Measurements from ENCODE around the gene C1orf105. TPM values are rescaled to one million over a fixed set of nuclear protein-coding genes. Genes with fewer than 3 reads are reported as not detected.

Gene C1orf105
- total RNA-seq, 1 donor from 2014 or later, result not detected

DNA sequence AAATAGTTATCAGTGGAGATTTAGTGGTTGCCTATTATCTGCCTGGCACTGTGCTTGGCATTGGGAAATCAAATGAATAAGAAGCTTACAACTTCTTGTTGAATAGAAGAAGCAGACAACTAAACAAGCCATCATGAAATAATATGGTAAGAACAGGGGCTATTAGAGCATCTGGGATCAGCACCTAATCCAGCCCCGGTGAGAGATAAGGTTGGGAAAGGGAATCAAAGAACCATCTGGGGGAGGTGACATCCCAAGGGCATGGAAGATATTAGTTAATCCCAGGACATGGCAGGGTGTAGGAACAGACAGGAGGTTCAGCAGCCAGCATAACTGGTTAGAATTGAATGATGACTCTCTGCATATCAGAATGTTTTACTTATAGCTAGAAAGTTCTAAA, 76.2 kb downstream of the C1orf105 start:
- no peak for ATAC-seq
- Histone ChIP-seq H3K27ac (no peak overlapping the region), H3K4me1 (peaks cover 9% of the 10 kb centered on the region), H3K9me3 (no peaks in the 10 kb centered on the region), H3K4me3 (no peak overlapping the region), H3K36me3 (no peaks in the 10 kb centered on the region), H3K27me3 (no peaks in the 10 kb centered on the region)
- no peak for DNase-seq
- intact Hi-C loops (cut with DNase I), result no loop called here
- TF ChIP-seq, protein P1, sequence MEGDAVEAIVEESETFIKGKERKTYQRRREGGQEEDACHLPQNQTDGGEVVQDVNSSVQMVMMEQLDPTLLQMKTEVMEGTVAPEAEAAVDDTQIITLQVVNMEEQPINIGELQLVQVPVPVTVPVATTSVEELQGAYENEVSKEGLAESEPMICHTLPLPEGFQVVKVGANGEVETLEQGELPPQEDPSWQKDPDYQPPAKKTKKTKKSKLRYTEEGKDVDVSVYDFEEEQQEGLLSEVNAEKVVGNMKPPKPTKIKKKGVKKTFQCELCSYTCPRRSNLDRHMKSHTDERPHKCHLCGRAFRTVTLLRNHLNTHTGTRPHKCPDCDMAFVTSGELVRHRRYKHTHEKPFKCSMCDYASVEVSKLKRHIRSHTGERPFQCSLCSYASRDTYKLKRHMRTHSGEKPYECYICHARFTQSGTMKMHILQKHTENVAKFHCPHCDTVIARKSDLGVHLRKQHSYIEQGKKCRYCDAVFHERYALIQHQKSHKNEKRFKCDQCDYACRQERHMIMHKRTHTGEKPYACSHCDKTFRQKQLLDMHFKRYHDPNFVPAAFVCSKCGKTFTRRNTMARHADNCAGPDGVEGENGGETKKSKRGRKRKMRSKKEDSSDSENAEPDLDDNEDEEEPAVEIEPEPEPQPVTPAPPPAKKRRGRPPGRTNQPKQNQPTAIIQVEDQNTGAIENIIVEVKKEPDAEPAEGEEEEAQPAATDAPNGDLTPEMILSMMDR (IDR thresholded peaks at IDR 0.05), result no peak

DNA sequence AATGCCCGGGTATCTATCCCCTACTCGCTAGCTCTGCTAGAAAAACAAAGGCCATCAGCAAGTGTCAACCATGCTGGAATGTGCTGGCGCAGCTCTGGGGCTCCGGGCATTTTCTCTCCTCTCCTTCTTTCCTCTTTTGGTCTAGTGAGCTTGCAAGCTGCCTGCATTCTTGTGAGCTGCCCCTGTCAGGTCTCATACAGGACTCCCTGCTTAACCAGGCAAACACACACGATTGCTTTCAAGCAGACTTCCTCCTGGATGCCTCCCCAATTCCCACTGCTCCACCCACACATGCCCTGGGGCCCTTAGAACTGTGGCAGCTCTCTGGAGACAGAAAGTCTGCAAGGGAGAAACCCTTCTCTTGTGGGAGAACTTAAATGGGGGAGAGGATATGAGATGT, 76.7 kb downstream of the C1orf105 start:
- ATAC-seq (peak; percentile 56), DNase-seq (no peak)
- no peak overlapping the region for H3K27ac ChIP-seq

GRCh38 chr1:172498857-172499256, 78.4 kb downstream of the C1orf105 start:
- Histone ChIP-seq H3K36me3 (no peaks in the 10 kb centered on the region), H3K27ac (no peak overlapping the region), H3K4me3 (no peak overlapping the region), H3K9me3 (no peaks in the 10 kb centered on the region), H3K4me1 (peaks cover 9% of the 10 kb centered on the region), H3K27me3 (no peaks in the 10 kb centered on the region)
- TF ChIP-seq, protein P1 (IDR thresholded peaks at IDR 0.05), result no peak
- DNase-seq (no peak), ATAC-seq (peak; percentile 79)
- intact Hi-C loops (cut with DNase I), result no loop called here

More for the DNA sequence above, 76.7 kb downstream of the C1orf105 start:
- intact Hi-C loops (cut with DNase I), result no loop called here
- TF ChIP-seq, protein P1 (IDR thresholded peaks at IDR 0.05), result no peak
- Histone ChIP-seq H3K4me1 (peaks cover 9% of the 10 kb centered on the region), H3K9me3 (no peaks in the 10 kb centered on the region), H3K36me3 (no peaks in the 10 kb centered on the region), H3K4me3 (no peak overlapping the region), H3K27me3 (no peaks in the 10 kb centered on the region)

- peak; percentile 67 for DNase-seq
- ATAC-seq, result peak; percentile 77
- Histone ChIP-seq H3K36me3 (no peaks in the 10 kb centered on the region), H3K9me3 (no peaks in the 10 kb centered on the region), H3K27ac (no peak overlapping the region), H3K4me3 (no peak overlapping the region), H3K4me1 (peaks cover 9% of the 10 kb centered on the region), H3K27me3 (no peaks in the 10 kb centered on the region)
- TF ChIP-seq, protein P1 (IDR thresholded peaks at IDR 0.05), result no peak
- intact Hi-C loops (cut with DNase I), result no loop called here
Measured at GRCh38 chr1:172499636-172500141, 79.2 kb downstream of the C1orf105 start.

GRCh38 chr1:172500207-172500606, 79.7 kb downstream of the C1orf105 start:
- no peaks in the 10 kb centered on the region for H3K36me3 ChIP-seq
- H3K4me3 ChIP-seq, result no peak overlapping the region
- no peaks in the 10 kb centered on the region for H3K27me3 ChIP-seq
- H3K9me3 ChIP-seq, result no peaks in the 10 kb centered on the region
- peaks cover 9% of the 10 kb centered on the region for H3K4me1 ChIP-seq
- no peak for DNase-seq
- ATAC-seq, result peak; percentile 41
- intact Hi-C loops (cut with DNase I), result no loop called here
- TF ChIP-seq, protein P1 (IDR thresholded peaks at IDR 0.05), result no peak
- H3K27ac ChIP-seq, result no peak overlapping the region

- H3K27ac ChIP-seq, result no peak overlapping the region
Measured at GRCh38 chr1:172507741-172508140, 87.3 kb downstream of the C1orf105 start.

More at GRCh38 chr1:172507741-172508140, 87.3 kb downstream of the C1orf105 start:
- Histone ChIP-seq H3K27me3 (no peaks in the 10 kb centered on the region), H3K4me3 (no peak overlapping the region), H3K4me1 (no peaks in the 10 kb centered on the region), H3K9me3 (no peaks in the 10 kb centered on the region), H3K36me3 (no peaks in the 10 kb centered on the region)
- ATAC-seq (no peak), DNase-seq (no peak)
- TF ChIP-seq, protein P1 (IDR thresholded peaks at IDR 0.05), result no peak
- intact Hi-C loops (cut with DNase I), result no loop called here
